ENCODE measurements around the gene ARHGEF18.

- no peak for TF ChIP-seq CTCF (IDR thresholded peaks at IDR 0.05; ENCODE audit: insufficient read depth, low read length)
- TF ChIP-seq POLR2AphosphoS5 (IDR thresholded peaks at IDR 0.05; ENCODE audit: low read depth) = no peak
Observed at GRCh38 chr19:7351861-7352260, 3.1 kb downstream of the ARHGEF18 start.
